RWPE1 (cell line): Measurements from ENCODE around the gene ZCCHC2.

ENCODE experiments used
- CTCF ChIA-PET: fragments of 350-600 bp; sonication (Branson Sonifier 250); formaldehyde crosslinking; extraction: SDS; loops from one replicate; lab custom pipeline; 2021; lab: Yijun Ruan, JAX
- POLR2A ChIA-PET: fragments of 400-600 bp; formaldehyde crosslinking; extraction: SDS; loops from one replicate; lab custom pipeline; 2020; ENCODE audit warnings: antibody characterized with exemption; ENCODE audit not compliant: low non-redundant PET; lab: Yijun Ruan, JAX
- DNase-seq: peaks from one replicate; pipeline ENCODE4 v3.0.0; 2012; ENCODE audit warnings: low spot score
- H3K27ac ChIP-seq: fragments of 450-650 bp; 2 replicates; pipeline ENCODE4 v1.5.1; 2017
- TF ChIP-seq, protein P1 (sequence below): fragments of 450-650 bp; conservative IDR thresholded peaks from 2 replicates; pipeline ENCODE4 v1.5.1; 2017; ENCODE audit warnings: low read depth, mild to moderate bottlenecking

The ZCCHC2 gene

DNA sequence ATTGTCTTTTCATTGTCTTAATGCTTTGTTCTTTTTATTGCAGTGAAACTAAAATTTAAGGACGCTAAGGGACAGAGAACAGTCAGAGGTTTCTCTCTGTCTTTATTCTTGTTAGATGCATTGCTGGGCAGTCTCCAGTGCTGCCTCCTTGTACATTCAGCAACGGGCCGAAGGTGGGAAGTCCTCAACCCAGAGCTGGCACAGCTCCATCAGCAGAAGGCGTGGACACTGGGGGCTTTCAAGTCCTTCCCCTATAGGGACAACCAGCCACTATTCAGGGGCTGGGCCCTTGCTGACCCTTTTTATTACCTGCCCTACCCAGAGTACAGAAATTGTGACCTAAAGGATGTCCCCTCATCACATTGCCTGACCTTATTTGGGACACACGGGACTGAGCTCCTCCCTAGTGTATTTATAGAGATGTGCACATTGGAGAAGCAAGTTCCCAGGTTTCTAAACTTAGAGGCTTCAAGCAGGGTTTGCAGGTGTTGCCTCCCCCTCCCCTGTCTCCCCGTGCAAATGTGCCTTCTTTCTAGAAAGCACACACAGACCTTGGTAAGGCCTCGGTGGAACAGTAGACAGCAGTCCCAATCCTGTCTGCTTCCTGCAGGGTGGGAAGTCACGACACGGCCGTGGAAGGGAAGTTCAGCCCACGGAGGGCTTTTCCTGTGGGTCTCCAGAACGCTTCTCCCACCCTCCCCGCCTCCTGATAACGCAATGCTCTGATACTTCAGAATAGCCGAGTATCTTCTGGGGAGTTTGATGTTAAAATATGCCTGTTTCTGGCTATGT is 68.2 kb downstream of the ZCCHC2 start:
- DNase-seq = no peak
- H3K27ac ChIP-seq = no peak overlapping the region
- TF ChIP-seq, protein P1, sequence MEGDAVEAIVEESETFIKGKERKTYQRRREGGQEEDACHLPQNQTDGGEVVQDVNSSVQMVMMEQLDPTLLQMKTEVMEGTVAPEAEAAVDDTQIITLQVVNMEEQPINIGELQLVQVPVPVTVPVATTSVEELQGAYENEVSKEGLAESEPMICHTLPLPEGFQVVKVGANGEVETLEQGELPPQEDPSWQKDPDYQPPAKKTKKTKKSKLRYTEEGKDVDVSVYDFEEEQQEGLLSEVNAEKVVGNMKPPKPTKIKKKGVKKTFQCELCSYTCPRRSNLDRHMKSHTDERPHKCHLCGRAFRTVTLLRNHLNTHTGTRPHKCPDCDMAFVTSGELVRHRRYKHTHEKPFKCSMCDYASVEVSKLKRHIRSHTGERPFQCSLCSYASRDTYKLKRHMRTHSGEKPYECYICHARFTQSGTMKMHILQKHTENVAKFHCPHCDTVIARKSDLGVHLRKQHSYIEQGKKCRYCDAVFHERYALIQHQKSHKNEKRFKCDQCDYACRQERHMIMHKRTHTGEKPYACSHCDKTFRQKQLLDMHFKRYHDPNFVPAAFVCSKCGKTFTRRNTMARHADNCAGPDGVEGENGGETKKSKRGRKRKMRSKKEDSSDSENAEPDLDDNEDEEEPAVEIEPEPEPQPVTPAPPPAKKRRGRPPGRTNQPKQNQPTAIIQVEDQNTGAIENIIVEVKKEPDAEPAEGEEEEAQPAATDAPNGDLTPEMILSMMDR = no peak
- CTCF ChIA-PET = interaction anchor here (0.6 to 0.7 kb wide), 2 partner anchors 73 to 259 kb away, joined by 3 read pairs; no protein-coding TSS in a partner anchor
- POLR2A ChIA-PET = no interaction called here

DNA sequence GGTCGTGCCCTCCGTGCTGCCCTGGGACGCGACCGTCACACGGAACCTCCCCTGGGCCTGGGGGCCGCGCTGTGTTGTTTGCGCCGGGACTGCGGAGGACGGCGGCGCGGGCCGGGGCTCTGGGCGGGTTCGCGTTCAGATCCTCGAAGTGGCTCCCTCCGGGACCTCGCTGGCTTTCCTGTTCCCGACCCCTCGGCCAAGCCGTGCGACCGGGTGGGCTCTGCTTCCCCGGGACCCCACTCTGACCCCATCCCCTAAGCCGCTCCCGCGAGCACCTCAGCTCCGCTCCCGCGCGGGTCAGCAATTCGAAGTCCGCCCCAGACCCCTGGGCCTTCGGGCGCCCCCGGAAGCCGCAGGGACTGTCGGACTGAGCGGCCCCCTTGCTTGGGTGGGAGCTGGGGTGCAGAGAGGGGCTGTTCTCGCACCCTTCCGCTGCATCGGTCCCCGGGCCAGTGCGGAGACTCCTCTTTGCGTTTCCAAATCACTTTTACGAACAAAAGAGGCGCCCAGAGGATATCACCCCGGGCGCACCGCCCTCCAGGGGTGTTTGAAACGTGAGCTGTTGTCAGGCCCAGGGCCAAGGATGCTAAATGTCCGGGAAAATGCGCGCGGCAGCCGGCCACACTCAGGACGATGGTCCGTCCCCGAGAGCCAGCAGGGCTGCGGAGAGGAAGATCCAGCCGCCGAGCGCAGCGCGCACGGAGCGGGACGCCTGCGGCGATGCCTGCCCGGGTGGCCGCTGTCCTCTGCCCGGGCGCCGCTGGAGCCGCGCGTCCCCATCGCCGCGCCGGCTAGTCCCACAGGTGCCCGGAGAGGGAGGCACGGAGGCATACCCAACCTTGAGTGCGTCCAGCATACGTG is 73.5 kb downstream of the ZCCHC2 start:
- no peak overlapping the region for H3K27ac ChIP-seq
- ChIA-PET POLR2A (no interaction called here), CTCF (interaction anchor here (0.6 to 1.0 kb wide), 2 partner anchors 10 to 12 kb away, joined by 4 to 6 read pairs; no protein-coding TSS in a partner anchor)
- TF ChIP-seq, protein P1 = no peak
- no peak for DNase-seq

DNA sequence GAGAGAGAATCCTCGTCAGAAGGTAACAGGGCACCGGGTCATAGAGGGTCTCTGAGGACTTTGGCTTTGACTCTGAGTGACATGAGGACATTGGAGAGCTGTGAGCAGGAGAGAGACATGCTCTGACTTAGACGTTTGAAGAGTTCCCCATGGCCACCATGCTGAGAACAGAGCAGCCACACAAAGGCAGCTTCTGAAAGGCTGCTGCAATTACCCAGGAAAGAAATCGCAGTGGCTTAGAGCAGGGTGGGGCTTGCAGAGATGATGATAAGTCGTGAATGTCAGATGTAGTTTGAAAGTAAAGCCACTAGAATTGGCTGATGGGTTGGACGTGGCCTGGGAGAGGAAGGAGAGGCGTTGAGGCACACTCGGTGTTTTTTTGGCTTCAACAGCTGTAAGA is 79.0 kb downstream of the ZCCHC2 start:
- no peak for DNase-seq
- TF ChIP-seq, protein P1 = no peak
- H3K27ac ChIP-seq = no peak overlapping the region
- CTCF ChIA-PET = no interaction called here
- POLR2A ChIA-PET = no interaction called here

DNA sequence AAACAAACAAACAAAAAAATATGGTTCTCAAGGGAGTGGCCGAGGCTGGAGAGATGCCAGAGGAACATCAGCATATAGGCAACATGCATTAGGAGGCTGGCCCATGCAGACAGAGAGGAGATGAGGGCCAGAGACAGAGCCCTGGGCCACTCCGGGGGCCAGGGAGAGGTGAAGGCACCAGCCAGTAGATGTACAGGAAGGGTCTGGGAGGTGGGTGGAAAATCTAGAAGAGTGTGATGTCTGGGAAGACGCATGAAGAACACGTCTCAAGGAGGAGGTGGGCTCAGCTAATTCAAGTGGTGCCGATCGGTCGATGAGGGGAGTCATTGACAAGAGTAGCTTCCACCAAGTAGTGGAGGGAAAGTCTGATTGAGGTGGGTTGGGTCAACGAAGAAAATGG is 79.9 kb downstream of the ZCCHC2 start:
- ChIA-PET CTCF (no interaction called here), POLR2A (no interaction called here)
- DNase-seq = no peak
- H3K27ac ChIP-seq = no peak overlapping the region
- TF ChIP-seq, protein P1 = no peak

DNA sequence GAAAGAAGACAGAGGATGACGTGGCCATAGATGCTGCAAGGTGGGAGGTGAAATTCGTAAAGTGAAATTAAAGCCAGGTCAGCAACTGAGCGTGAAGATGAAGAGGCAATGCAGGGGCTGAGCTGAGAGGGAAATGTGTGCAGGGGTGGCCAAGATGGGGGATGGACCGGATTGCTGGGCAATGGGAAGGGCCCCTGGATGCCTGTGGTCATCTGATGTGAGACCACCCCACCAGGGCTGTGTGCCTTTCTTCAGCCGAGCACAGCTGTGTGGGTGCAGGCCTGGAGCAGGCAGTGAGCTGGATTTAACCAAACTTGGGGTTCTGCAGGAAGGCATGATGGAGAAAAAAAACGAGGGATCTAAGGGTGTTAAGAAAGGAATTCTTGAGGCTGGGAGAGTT is 80.4 kb downstream of the ZCCHC2 start:
- ChIA-PET POLR2A (no interaction called here), CTCF (interaction anchor here (0.5 kb wide), 1 partner anchor 332 kb away, joined by 4 read pairs; no protein-coding TSS in a partner anchor)
- no peak for DNase-seq
- TF ChIP-seq, protein P1 = no peak
- H3K27ac ChIP-seq = no peak overlapping the region

DNA sequence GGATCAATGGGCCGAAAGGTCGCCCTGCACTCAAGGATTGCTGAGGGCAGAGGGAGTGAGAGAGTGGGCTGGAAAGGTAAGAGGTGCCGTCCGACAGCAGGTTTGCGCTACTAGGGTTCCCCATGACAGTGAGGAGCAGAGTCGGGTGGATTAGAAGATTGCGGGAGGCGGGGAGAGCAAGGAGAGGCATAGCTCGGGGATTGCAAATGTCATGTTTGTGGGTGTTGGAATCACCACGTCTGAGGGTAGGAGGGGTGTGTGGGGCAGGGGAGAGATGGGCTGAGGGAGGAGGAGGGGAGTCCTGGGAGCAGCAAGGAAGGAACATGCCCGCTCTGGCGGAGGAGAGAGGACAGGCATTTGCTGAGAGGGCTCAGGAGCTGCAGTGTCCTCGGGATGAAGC is 81.2 kb downstream of the ZCCHC2 start:
- CTCF ChIA-PET = interaction anchor here (0.7 kb wide), 1 partner anchor 1614 kb away, joined by 3 read pairs; no protein-coding TSS in a partner anchor
- H3K27ac ChIP-seq = no peak overlapping the region
- TF ChIP-seq, protein P1 = no peak
- DNase-seq = no peak
- POLR2A ChIA-PET = no interaction called here
